Measurements from ENCODE around the gene SLC4A11. TPM values are rescaled to one million over a fixed set of nuclear protein-coding genes. Genes with fewer than 3 reads are reported as not detected.

Gene SLC4A11
- total and polyA plus RNA-seq, 10 of the 15 experiments (the other 5 are each of a cell fraction or from before 2014, with no cell fraction given): 0.07 to 2.3 (median 1.1) TPM

GRCh38 chr20:3204124-3204794, 34.7 kb downstream of the SLC4A11 start, which contains the start of gene DDRGK1:
TSS of gene DDRGK1 (minus strand) at chr20:3204682. CDS start at chr20:3204627, 55 bp downstream.
- ChIA-PET POLR2A (interaction anchor here (0.7 to 1.4 kb wide), 2 partner anchors 47 to 290 kb away, joined by 3 to 7 read pairs; no protein-coding TSS in a partner anchor), SMC1A (ENCODE audit: uncharacterized antibody, unreplicated experiment) (interaction anchor here (0.6 kb wide), 1 partner anchor 15 kb away, joined by 4 read pairs; no protein-coding TSS in a partner anchor), RAD21 (ENCODE audit: unreplicated experiment) (no interaction called here), CTCF (interaction anchor here (0.7 to 1.6 kb wide), 4 partner anchors 15 to 278 kb away, joined by 3 to 7 read pairs (median 5); no protein-coding TSS in a partner anchor)
- Histone ChIP-seq H3K9ac (ENCODE audit: control insufficient read depth, insufficient read depth, low read length) (peak within 1 kb of the TSS; percentile 94), H4K20me1 (ENCODE audit: control insufficient read depth, insufficient read depth) (no peaks in the 10 kb centered on the region), H2AFZ (ENCODE audit: control insufficient read depth, low read depth, low read length) (peak within 1 kb of the TSS; percentile 99), H3K4me2 (ENCODE audit: control insufficient read depth, insufficient read depth) (peak within 1 kb of the TSS; percentile 89), H3K4me3 (peak within 1 kb of the TSS; percentile 89), H3K27me3 (replicated peaks in 1 of 2; ENCODE audit: control insufficient read depth in 2 of 2, insufficient read depth in 2 of 2, low read length in 1 of 2) (no peaks in the 10 kb centered on the region), H3K79me2 (ENCODE audit: control insufficient read depth, insufficient read depth, low read length) (peaks cover 30% of the 10 kb centered on the region), H3K4me1 (ENCODE audit: control insufficient read depth, insufficient read depth, low read length) (peaks cover 4% of the 10 kb centered on the region), H3K36me3 (ENCODE audit: control insufficient read depth in 2 of 2, insufficient read depth in 2 of 2, low read length in 1 of 2) (peaks cover 5 to 8% of the 10 kb centered on the region in 2 experiments; a peak in 3 of 4 replicates), H3K9me3 (replicated peaks; ENCODE audit: control insufficient read depth, insufficient read depth, low read length) (no peaks in the 10 kb centered on the region), H3K27ac (ENCODE audit: control insufficient read depth, insufficient read depth) (peak within 1 kb of the TSS; percentile 90)
- intact Hi-C loops (cut with micrococcal nuclease; ENCODE audit: unreplicated experiment): loop anchor here (10.0 kb wide), 1 partner anchor 159 kb away; the partner anchor contains the start of genes GNRH2 and MRPS26
- WGBS (ENCODE audit: insufficient coverage, insufficient replicate concordance, low lambda C conversion rate, missing lambda C conversion rate): under 1% methylated on average over 48 of the region's 48 CpGs
- no TSS peak for BruUV-seq (replicated peaks)
- in situ Hi-C loops (cut with MboI): no loop called here
- FAIRE-seq (peak; percentile 84), DNase-seq (ENCODE audit: low read depth, low spot score) (peak; percentile 65), ATAC-seq (peak; percentile 90)
- no peak for TF ChIP-seq NFYA (IDR thresholded peaks at IDR 0.05; ENCODE audit: borderline replicate concordance, low read depth, low read length)
- no peak for TF ChIP-seq SMC3 (IDR thresholded peaks at IDR 0.05; ENCODE audit: borderline replicate concordance, low read length)
- TF ChIP-seq MAX (IDR thresholded peaks at IDR 0.05; ENCODE audit: low read depth, low read length): no peak
- TF ChIP-seq RFX5 (IDR thresholded peaks at IDR 0.05; ENCODE audit: low read depth, low read length): no peak
- peak; percentile 87 for TF ChIP-seq POLR2A (IDR thresholded peaks at IDR 0.05; ENCODE audit: low read depth, low read length)
- no peak for TF ChIP-seq NR2C1 (IDR thresholded peaks at IDR 0.05)
- no peak for TF ChIP-seq ATF7 (IDR thresholded peaks at IDR 0.05; ENCODE audit: low read depth)
- TF ChIP-seq SREBF1 (IDR thresholded peaks at IDR 0.05; ENCODE audit: low read length): no peak
- TF ChIP-seq PAX5 (IDR thresholded peaks at IDR 0.05; ENCODE audit: borderline replicate concordance, low read depth, low read length): peak; percentile 39; the same call in 1 of the 2 replicates
- no peak for TF ChIP-seq USF2 (IDR thresholded peaks at IDR 0.05; ENCODE audit: borderline replicate concordance, low read depth, low read length)
- no peak for TF ChIP-seq MLLT1 (IDR thresholded peaks at IDR 0.05)
- TF ChIP-seq SKIL (IDR thresholded peaks at IDR 0.05; ENCODE audit: low read depth, poor library complexity, severe bottlenecking): no peak
- TF ChIP-seq PBX3 (IDR thresholded peaks at IDR 0.05; ENCODE audit: insufficient replicate concordance, low read depth, low read length): no peak
- peak; percentile 97 for TF ChIP-seq NRF1 (conservative IDR thresholded peaks at IDR 0.05; ENCODE audit: low read depth, low read length)
- TF ChIP-seq HSF1 (IDR thresholded peaks at IDR 0.05; ENCODE audit: low read depth, low read length): no peak

Data from GM12878 (cell line).